ENCODE results near the gene CCT8L2. TPM values are rescaled to one million over a fixed set of nuclear protein-coding genes. Genes with fewer than 3 reads are reported as not detected.
"Not testable (repeated sequence)": the region's sequence is repeated elsewhere in the genome, so short reads cannot be mapped to it uniquely, and the experiment has no call there.

Gene CCT8L2, protein sequence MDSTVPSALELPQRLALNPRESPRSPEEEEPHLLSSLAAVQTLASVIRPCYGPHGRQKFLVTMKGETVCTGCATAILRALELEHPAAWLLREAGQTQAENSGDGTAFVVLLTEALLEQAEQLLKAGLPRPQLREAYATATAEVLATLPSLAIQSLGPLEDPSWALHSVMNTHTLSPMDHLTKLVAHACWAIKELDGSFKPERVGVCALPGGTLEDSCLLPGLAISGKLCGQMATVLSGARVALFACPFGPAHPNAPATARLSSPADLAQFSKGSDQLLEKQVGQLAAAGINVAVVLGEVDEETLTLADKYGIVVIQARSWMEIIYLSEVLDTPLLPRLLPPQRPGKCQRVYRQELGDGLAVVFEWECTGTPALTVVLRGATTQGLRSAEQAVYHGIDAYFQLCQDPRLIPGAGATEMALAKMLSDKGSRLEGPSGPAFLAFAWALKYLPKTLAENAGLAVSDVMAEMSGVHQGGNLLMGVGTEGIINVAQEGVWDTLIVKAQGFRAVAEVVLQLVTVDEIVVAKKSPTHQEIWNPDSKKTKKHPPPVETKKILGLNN
- total RNA-seq (not detected), polyA plus RNA-seq (not detected)
- long read RNA-seq, donor 1 = 0 reads
- long read RNA-seq, donor 2 = 0 reads
- long read RNA-seq, donor 3 = 0 reads
- long read RNA-seq, donor 4 = 0 reads
- long read RNA-seq, donor 5 = 0 reads

GRCh38 chr22:16592710-16593109 is at the start of gene CCT8L2:
Gene CCT8L2 (minus strand): TSS chr22:16592810. CDS start chr22:16592550, 260 bp downstream.
- not testable (repeated sequence) for DNase-seq; H3K9ac ChIP-seq (ENCODE audit: insufficient read depth in 1 of 2, low read length in 2 of 2); H3K4me1 ChIP-seq (ENCODE audit: control insufficient read depth in 5 of 5, insufficient read depth in 5 of 5, low read length in 5 of 5); H3K27ac ChIP-seq (ENCODE audit: low read depth in 1 of 2, low read length in 1 of 2); ATAC-seq (ENCODE audit: insufficient read depth, low FRiP score); H3K27me3 ChIP-seq (ENCODE audit: control insufficient read depth in 3 of 3, insufficient read depth in 3 of 3, low read length in 2 of 3); H3K4me3 ChIP-seq; H3K9me3 ChIP-seq (ENCODE audit: control insufficient read depth in 4 of 4, insufficient read depth in 3 of 4, low read length in 3 of 4); H3K36me3 ChIP-seq (ENCODE audit: control insufficient read depth in 4 of 4, insufficient read depth in 4 of 4, low read length in 4 of 4)
- 67 to 75% methylated on average over 1 of the region's 1 CpG for whole genome bisulfite sequencing, 2 donors

- H3K27ac ChIP-seq (ENCODE audit: low read depth in 1 of 2, low read length in 1 of 2); H3K9me3 ChIP-seq (ENCODE audit: control insufficient read depth in 4 of 4, insufficient read depth in 3 of 4, low read length in 3 of 4); H3K9ac ChIP-seq (ENCODE audit: insufficient read depth in 1 of 2, low read length in 2 of 2); H3K36me3 ChIP-seq (ENCODE audit: control insufficient read depth in 4 of 4, insufficient read depth in 4 of 4, low read length in 4 of 4); H3K27me3 ChIP-seq (ENCODE audit: control insufficient read depth in 3 of 3, insufficient read depth in 3 of 3, low read length in 2 of 3); ATAC-seq (ENCODE audit: insufficient read depth, low FRiP score); DNase-seq; H3K4me1 ChIP-seq (ENCODE audit: control insufficient read depth in 5 of 5, insufficient read depth in 5 of 5, low read length in 5 of 5); H3K4me3 ChIP-seq: not testable (repeated sequence)
- 73 to 77% methylated on average over 1 of the region's 1 CpG for WGBS, 2 donors
Measured at GRCh38 chr22:16635442-16635841, 42.8 kb upstream of the CCT8L2 start.

DNA sequence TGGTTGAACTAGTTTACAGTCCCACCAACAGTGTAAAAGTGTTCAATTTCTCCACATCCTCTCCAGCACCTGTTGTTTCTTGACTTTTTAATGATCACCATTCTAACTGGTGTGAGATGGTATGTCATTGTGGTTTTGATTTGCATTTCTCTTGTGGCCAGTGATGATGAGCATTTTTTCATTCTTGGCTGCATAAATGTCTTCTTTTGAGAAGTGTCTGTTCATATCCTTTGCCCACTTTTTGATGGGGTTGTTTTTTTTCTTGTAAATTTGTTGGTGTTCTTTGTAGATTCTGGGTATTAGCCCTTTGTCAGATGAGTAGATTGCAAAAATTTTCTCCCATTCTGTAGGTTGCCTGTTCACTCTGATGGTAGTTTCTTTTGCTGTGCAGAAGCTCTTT is 41.5 kb upstream of the CCT8L2 start:
- not testable (repeated sequence) for H3K27ac ChIP-seq (ENCODE audit: low read depth in 1 of 2, low read length in 1 of 2); H3K27me3 ChIP-seq (ENCODE audit: control insufficient read depth in 3 of 3, insufficient read depth in 3 of 3, low read length in 2 of 3); H3K9me3 ChIP-seq (ENCODE audit: control insufficient read depth in 4 of 4, insufficient read depth in 3 of 4, low read length in 3 of 4); H3K4me1 ChIP-seq (ENCODE audit: control insufficient read depth in 5 of 5, insufficient read depth in 5 of 5, low read length in 5 of 5); H3K9ac ChIP-seq (ENCODE audit: insufficient read depth in 1 of 2, low read length in 2 of 2); DNase-seq; H3K36me3 ChIP-seq (ENCODE audit: control insufficient read depth in 4 of 4, insufficient read depth in 4 of 4, low read length in 4 of 4); ATAC-seq (ENCODE audit: insufficient read depth, low FRiP score); H3K4me3 ChIP-seq

DNA sequence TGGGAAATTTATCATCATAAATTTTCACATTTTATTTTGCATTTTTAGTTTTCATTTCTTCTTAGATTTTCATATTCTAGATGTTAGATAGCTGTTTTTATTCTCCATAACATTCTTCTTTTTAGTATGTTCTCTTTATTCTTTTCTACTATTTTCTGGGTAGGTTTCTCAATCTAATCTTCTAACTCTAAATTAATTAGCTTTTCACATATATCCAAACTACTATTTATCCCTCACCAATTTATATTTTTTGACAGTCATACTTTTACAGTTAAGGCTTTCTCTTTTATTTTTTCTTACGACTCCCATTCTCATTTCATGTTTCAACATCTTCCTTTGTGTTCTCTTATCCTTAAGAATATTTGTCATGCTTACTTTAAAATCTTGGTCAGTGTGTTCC is 35.9 kb upstream of the CCT8L2 start:
- not testable (repeated sequence) for ATAC-seq (ENCODE audit: insufficient read depth, low FRiP score)

GRCh38 chr22:16625018-16625417 is 32.4 kb upstream of the CCT8L2 start:
- WGBS, 2 donors = 55 to 74% methylated on average over 2 of the region's 2 CpGs
- not testable (repeated sequence) for DNase-seq; H3K27ac ChIP-seq (ENCODE audit: low read depth in 1 of 2, low read length in 1 of 2); H3K4me3 ChIP-seq; H3K9ac ChIP-seq (ENCODE audit: insufficient read depth in 1 of 2, low read length in 2 of 2); H3K4me1 ChIP-seq (ENCODE audit: control insufficient read depth in 5 of 5, insufficient read depth in 5 of 5, low read length in 5 of 5); H3K27me3 ChIP-seq (ENCODE audit: control insufficient read depth in 3 of 3, insufficient read depth in 3 of 3, low read length in 2 of 3); ATAC-seq (ENCODE audit: insufficient read depth, low FRiP score); H3K9me3 ChIP-seq (ENCODE audit: control insufficient read depth in 4 of 4, insufficient read depth in 3 of 4, low read length in 3 of 4); H3K36me3 ChIP-seq (ENCODE audit: control insufficient read depth in 4 of 4, insufficient read depth in 4 of 4, low read length in 4 of 4)

More for the DNA sequence above, 35.9 kb upstream of the CCT8L2 start:
- H3K27ac ChIP-seq (ENCODE audit: low read depth in 1 of 2, low read length in 1 of 2); DNase-seq; H3K27me3 ChIP-seq (ENCODE audit: control insufficient read depth in 3 of 3, insufficient read depth in 3 of 3, low read length in 2 of 3); H3K9me3 ChIP-seq (ENCODE audit: control insufficient read depth in 4 of 4, insufficient read depth in 3 of 4, low read length in 3 of 4); H3K4me1 ChIP-seq (ENCODE audit: control insufficient read depth in 5 of 5, insufficient read depth in 5 of 5, low read length in 5 of 5); H3K9ac ChIP-seq (ENCODE audit: insufficient read depth in 1 of 2, low read length in 2 of 2); H3K4me3 ChIP-seq; H3K36me3 ChIP-seq (ENCODE audit: control insufficient read depth in 4 of 4, insufficient read depth in 4 of 4, low read length in 4 of 4): not testable (repeated sequence)
- WGBS, 2 donors = 91 to 92% methylated on average over 1 of the region's 1 CpG

GRCh38 chr22:16623595-16623994 is 31.0 kb upstream of the CCT8L2 start:
- H3K9me3 ChIP-seq (ENCODE audit: control insufficient read depth in 4 of 4, insufficient read depth in 3 of 4, low read length in 3 of 4) = not testable (repeated sequence)

DNA sequence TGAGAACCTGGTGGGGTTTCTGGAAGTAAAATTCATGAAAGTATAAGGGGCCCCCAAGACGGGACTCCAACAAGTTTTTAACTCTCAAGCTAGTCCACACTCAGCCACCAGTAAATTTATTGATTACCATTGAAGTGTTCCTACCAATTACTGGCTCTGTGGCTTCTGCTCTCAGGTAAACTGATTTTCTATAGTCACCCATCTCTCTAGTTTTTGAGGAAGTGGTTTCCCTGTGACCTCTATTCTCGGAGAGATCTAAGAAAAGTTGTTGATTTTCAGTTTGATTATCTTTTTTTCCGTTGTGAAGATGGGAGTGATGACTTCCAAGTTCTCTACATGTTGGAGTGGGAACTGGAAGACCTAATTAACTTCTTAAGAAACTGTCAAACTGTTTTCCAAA is 24.9 kb upstream of the CCT8L2 start:
- not testable (repeated sequence) for DNase-seq; ATAC-seq (ENCODE audit: insufficient read depth, low FRiP score); H3K27me3 ChIP-seq (ENCODE audit: control insufficient read depth in 3 of 3, insufficient read depth in 3 of 3, low read length in 2 of 3); H3K36me3 ChIP-seq (ENCODE audit: control insufficient read depth in 4 of 4, insufficient read depth in 4 of 4, low read length in 4 of 4); H3K4me1 ChIP-seq (ENCODE audit: control insufficient read depth in 5 of 5, insufficient read depth in 5 of 5, low read length in 5 of 5); H3K4me3 ChIP-seq; H3K9ac ChIP-seq (ENCODE audit: insufficient read depth in 1 of 2, low read length in 2 of 2); H3K9me3 ChIP-seq (ENCODE audit: control insufficient read depth in 4 of 4, insufficient read depth in 3 of 4, low read length in 3 of 4); H3K27ac ChIP-seq (ENCODE audit: low read depth in 1 of 2, low read length in 1 of 2)
- WGBS, 2 donors = 37 to 48% methylated on average over 2 to 3 of the region's 3 CpGs

More at GRCh38 chr22:16623595-16623994, 31.0 kb upstream of the CCT8L2 start:
- H3K9ac ChIP-seq (ENCODE audit: insufficient read depth in 1 of 2, low read length in 2 of 2); H3K4me3 ChIP-seq; ATAC-seq (ENCODE audit: insufficient read depth, low FRiP score); H3K27me3 ChIP-seq (ENCODE audit: control insufficient read depth in 3 of 3, insufficient read depth in 3 of 3, low read length in 2 of 3); H3K36me3 ChIP-seq (ENCODE audit: control insufficient read depth in 4 of 4, insufficient read depth in 4 of 4, low read length in 4 of 4); H3K27ac ChIP-seq (ENCODE audit: low read depth in 1 of 2, low read length in 1 of 2); H3K4me1 ChIP-seq (ENCODE audit: control insufficient read depth in 5 of 5, insufficient read depth in 5 of 5, low read length in 5 of 5); DNase-seq: not testable (repeated sequence)

DNA sequence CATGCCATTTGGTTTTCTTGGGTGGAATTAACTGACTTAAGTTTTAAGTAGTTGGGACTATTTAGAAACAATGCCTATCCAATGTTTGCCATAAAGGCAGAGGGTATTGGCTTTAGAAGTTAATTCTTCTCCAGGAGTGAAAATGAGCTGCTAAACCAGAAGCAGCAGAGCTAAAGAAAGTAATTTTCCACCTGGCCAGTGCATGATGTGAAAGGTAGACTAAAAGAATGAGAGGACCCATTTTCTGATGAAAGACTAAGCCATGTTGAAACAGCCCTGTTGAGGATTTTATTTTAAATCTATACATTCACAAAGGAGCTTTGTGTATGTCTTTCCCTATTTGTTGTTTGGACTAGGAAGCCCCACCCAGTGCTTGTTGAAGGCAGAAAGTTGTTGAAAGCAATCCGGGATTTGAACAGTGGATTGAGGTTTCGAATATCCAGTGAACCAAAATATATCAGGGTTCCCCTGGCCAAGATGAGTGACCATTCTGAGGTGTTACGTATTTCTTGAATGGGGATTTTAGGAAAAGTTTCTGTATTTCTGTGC is 23.9 kb upstream of the CCT8L2 start:
- not testable (repeated sequence) for ATAC-seq (ENCODE audit: insufficient read depth, low FRiP score); H3K4me3 ChIP-seq; H3K36me3 ChIP-seq (ENCODE audit: control insufficient read depth in 4 of 4, insufficient read depth in 4 of 4, low read length in 4 of 4); DNase-seq; H3K27me3 ChIP-seq (ENCODE audit: control insufficient read depth in 3 of 3, insufficient read depth in 3 of 3, low read length in 2 of 3); H3K27ac ChIP-seq (ENCODE audit: low read depth in 1 of 2, low read length in 1 of 2); H3K9ac ChIP-seq (ENCODE audit: insufficient read depth in 1 of 2, low read length in 2 of 2); H3K9me3 ChIP-seq (ENCODE audit: control insufficient read depth in 4 of 4, insufficient read depth in 3 of 4, low read length in 3 of 4); H3K4me1 ChIP-seq (ENCODE audit: control insufficient read depth in 5 of 5, insufficient read depth in 5 of 5, low read length in 5 of 5)
- WGBS, 2 donors = 81% methylated on average over 3 of the region's 3 CpGs

Data from lung (tissue), 14 donors.